GM23338 (cell line): ENCODE data around the gene SORCS2. TPM values are rescaled to one million over a fixed set of nuclear protein-coding genes. Genes with fewer than 3 reads are reported as not detected.

Experiments
- ATAC-seq: fragments of 200-7000 bp; cut with Tn5 transposase; 3 replicates; pipeline ENCODE4 v1.9.1; 2020
- DNase-seq: peaks from one replicate; pipeline ENCODE4 v3.0.0-alpha.2; 2015; ENCODE audit warnings: low spot score
- H2AFZ ChIP-seq: fragments of 200-600 bp; sonication (generic); 2 replicates; pipeline ENCODE4 v1.8.0; 2016; ENCODE audit warnings: antibody characterized with exemption, mild to moderate bottlenecking, moderate library complexity
- H3F3A ChIP-seq: fragments of 200-600 bp; sonication (generic); replicated peaks from 2 replicates; pipeline ENCODE4 v1.8.0; 2017; ENCODE audit warnings: antibody characterized with exemption, mixed run types, low read depth
- H3K27ac ChIP-seq: fragments of 200-600 bp; sonication (generic); 2 replicates; pipeline ENCODE4 v1.6.1; 2016; ENCODE audit warnings: low read depth
- H3K27me3 ChIP-seq: fragments of 200-600 bp; sonication (generic); 2 replicates; pipeline ENCODE4 v1.8.0; 2016; ENCODE audit warnings: mild to moderate bottlenecking, mixed run types, moderate library complexity; ENCODE audit not compliant: insufficient read depth
- H3K36me3 ChIP-seq: fragments of 200-600 bp; sonication (generic); 2 replicates; pipeline ENCODE4 v1.8.0; 2016; ENCODE audit warnings: mild to moderate bottlenecking; ENCODE audit not compliant: insufficient read depth
- H3K4me1 ChIP-seq: fragments of 200-600 bp; sonication (generic); 2 replicates; pipeline ENCODE4 v1.8.0; 2016; ENCODE audit warnings: mild to moderate bottlenecking, moderate library complexity; ENCODE audit not compliant: insufficient read depth
- H3K4me2 ChIP-seq: fragments of 200-600 bp; sonication (generic); 2 replicates; pipeline ENCODE4 v1.7.1; 2017; ENCODE audit warnings: mixed run types
- H3K4me3 ChIP-seq: fragments of 200-600 bp; sonication (generic); 2 replicates; pipeline ENCODE4 v1.6.1; 2016; ENCODE audit warnings: mixed run types
- H3K79me2 ChIP-seq: fragments of 200-600 bp; sonication (generic); replicated peaks from 2 replicates; pipeline ENCODE4 v1.8.0; 2017; ENCODE audit warnings: mild to moderate bottlenecking; ENCODE audit not compliant: insufficient read depth
- H3K9me2 ChIP-seq: fragments of 200-600 bp; sonication (generic); 2 replicates; pipeline ENCODE4 v1.8.0; 2017; ENCODE audit not compliant: insufficient read depth
- H4K20me1 ChIP-seq: fragments of 200-600 bp; sonication (generic); replicated peaks from 2 replicates; pipeline ENCODE4 v1.8.0; 2017; ENCODE audit warnings: mild to moderate bottlenecking; ENCODE audit not compliant: insufficient read depth
- H3K27ac Mint-ChIP-seq: 2 replicates; pipeline ENCODE4 v1.8.0; 2020; ENCODE audit warnings: inconsistent platforms, mild to moderate bottlenecking, moderate library complexity, mixed read lengths
- H3K27me3 Mint-ChIP-seq: 3 replicates; pipeline ENCODE4 v1.8.0; 2022; ENCODE audit warnings: low read depth, mild to moderate bottlenecking, moderate library complexity, mixed read lengths, inconsistent platforms; ENCODE audit not compliant: insufficient read depth, poor library complexity
- H3K36me3 Mint-ChIP-seq: 3 replicates; pipeline ENCODE4 v1.8.0; 2021; ENCODE audit warnings: low read depth, mild to moderate bottlenecking, inconsistent platforms, moderate library complexity, mixed read lengths
- H3K4me1 Mint-ChIP-seq: 3 replicates; pipeline ENCODE4 v1.8.0; 2020; ENCODE audit warnings: mild to moderate bottlenecking, inconsistent platforms, mixed read lengths
- H3K4me3 Mint-ChIP-seq: 3 replicates; pipeline ENCODE4 v1.8.0; 2021; ENCODE audit warnings: moderate library complexity, mild to moderate bottlenecking, inconsistent platforms, mixed read lengths
- H3K9me3 Mint-ChIP-seq: 3 replicates; pipeline ENCODE4 v1.8.0; 2020; ENCODE audit warnings: moderate library complexity, mild to moderate bottlenecking, inconsistent platforms, mixed read lengths
- CREB1 ChIP-seq: fragments of 250-450 bp; sonication (Bioruptor Pico); IDR thresholded peaks from 2 replicates; pipeline ENCODE4 v1.5.0; 2020; ENCODE audit warnings: low read depth, mild to moderate bottlenecking, moderate library complexity
- CTCF ChIP-seq, 2 experiments: fragments of 200-600 bp in 1 of 2; sonication (generic) in 1 of 2; conservative IDR thresholded peaks; 2 replicates each; pipeline versions ENCODE4 v1.5.1 to v1.6.1; 2016 to 2017; ENCODE audit warnings: antibody characterized with exemption in 2 of 2, low read depth in 2 of 2, mild to moderate bottlenecking in 2 of 2, moderate library complexity in 1 of 2
- ETS1 ChIP-seq: IDR thresholded peaks from 2 replicates; pipeline ENCODE4 v1.6.1; 2016; ENCODE audit warnings: antibody characterized with exemption
- EZH2 ChIP-seq: fragments of 200-600 bp; sonication (generic); IDR thresholded peaks from one replicate; pipeline ENCODE4 v1.8.0; 2017; ENCODE audit warnings: antibody characterized with exemption, mild to moderate bottlenecking, low read depth; ENCODE audit not compliant: unreplicated experiment
- EZH2phosphoT487 ChIP-seq: fragments of 200-600 bp; sonication (generic); IDR thresholded peaks from one replicate; pipeline ENCODE4 v1.8.1; 2018; ENCODE audit warnings: antibody characterized with exemption; ENCODE audit not compliant: unreplicated experiment
- JUNB ChIP-seq: IDR thresholded peaks from one replicate; pipeline ENCODE4 v1.6.1; 2016; ENCODE audit warnings: antibody characterized with exemption; ENCODE audit not compliant: unreplicated experiment
- NANOG ChIP-seq: IDR thresholded peaks from 2 replicates; pipeline ENCODE4 v1.6.1; 2016; ENCODE audit warnings: antibody characterized with exemption, borderline replicate concordance
- POLR2AphosphoS5 ChIP-seq: IDR thresholded peaks from 2 replicates; pipeline ENCODE4 v1.6.1; 2016; ENCODE audit warnings: antibody characterized with exemption, low read depth
- STAT1 ChIP-seq: IDR thresholded peaks from one replicate; pipeline ENCODE4 v1.6.1; 2016; ENCODE audit warnings: antibody characterized with exemption; ENCODE audit not compliant: unreplicated experiment
- ZNF114 ChIP-seq: fragments of 250-450 bp; sonication (Bioruptor Pico); IDR thresholded peaks from 2 replicates; pipeline ENCODE4 v1.5.0; 2020; ENCODE audit warnings: mild to moderate bottlenecking, moderate library complexity
- ZNF331 ChIP-seq: fragments of 250-450 bp; sonication (Bioruptor Pico); IDR thresholded peaks from 2 replicates; pipeline ENCODE4 v1.5.0; 2020; ENCODE audit warnings: low read depth, mild to moderate bottlenecking, moderate library complexity
- ZNF462 ChIP-seq: fragments of 250-450 bp; sonication (Bioruptor Pico); IDR thresholded peaks from 2 replicates; pipeline ENCODE4 v1.5.0; 2020; ENCODE audit warnings: mild to moderate bottlenecking, moderate library complexity
- polyA plus RNA-seq: library from polyadenylated mRNA; unstranded; fragments of >200 nt; fragmentation: Nextera tagmentation; extraction: Ambion mirVana; gene quantifications from 2 replicates; pipeline ENCODE4 v1.2.1, GENCODE V29; 2016
- total RNA-seq: library from RNA; depleted of rRNA; stranded (reverse); fragments of >200 nt; shearing (Covaris generic); gene quantifications from 2 replicates; pipeline ENCODE4 v1.2.3, GENCODE V29; 2014
- TF ChIP-seq, protein P1 (sequence below): IDR thresholded peaks from one replicate; pipeline ENCODE4 v1.6.1; 2018; ENCODE audit warnings: antibody characterized with exemption; ENCODE audit not compliant: unreplicated experiment

SORCS2 gene
- total and polyA plus RNA-seq, 2 experiments from 2014 or later: 0.47 to 2.4 TPM

- no peaks in the 10 kb centered on the region for H3K9me2 ChIP-seq
These were observed 515.9 kb downstream of the SORCS2 start for GRCh38 chr4:7708238-7708637.

More at GRCh38 chr4:7708238-7708637, 515.9 kb downstream of the SORCS2 start:
- no peak overlapping the region for H3K27ac ChIP-seq
- H3K36me3 Mint-ChIP-seq: no peaks in the 10 kb centered on the region
- no peaks in the 10 kb centered on the region for H4K20me1 ChIP-seq
- H3K27me3 Mint-ChIP-seq: no peaks in the 10 kb centered on the region
- H3K4me1 ChIP-seq: no peaks in the 10 kb centered on the region
- H3K4me2 ChIP-seq: no peak overlapping the region
- no peak overlapping the region for H3K27ac Mint-ChIP-seq
- no peaks in the 10 kb centered on the region for H3K79me2 ChIP-seq
- H3F3A ChIP-seq: no peaks in the 10 kb centered on the region
- no peaks in the 10 kb centered on the region for H3K27me3 ChIP-seq
- no peak overlapping the region for H2AFZ ChIP-seq
- H3K4me3 Mint-ChIP-seq: no peak overlapping the region
- H3K9me3 Mint-ChIP-seq: no peaks in the 10 kb centered on the region
- no peak overlapping the region for H3K4me3 ChIP-seq
- no peak for TF ChIP-seq STAT1
- TF ChIP-seq ZNF462 (CRISPR knock-in tag): no peak
- TF ChIP-seq ETS1: no peak
- TF ChIP-seq CREB1: no peak
- no peak for TF ChIP-seq ZNF331 (CRISPR knock-in tag)
- no peak for TF ChIP-seq ZNF114 (CRISPR knock-in tag)
- no peak for TF ChIP-seq POLR2AphosphoS5
- TF ChIP-seq EZH2phosphoT487: no peak
- no peak for TF ChIP-seq CTCF (conservative IDR thresholded peaks at IDR 0.05; ENCODE audit: low read depth in 2 of 2)
- TF ChIP-seq, protein P1, sequence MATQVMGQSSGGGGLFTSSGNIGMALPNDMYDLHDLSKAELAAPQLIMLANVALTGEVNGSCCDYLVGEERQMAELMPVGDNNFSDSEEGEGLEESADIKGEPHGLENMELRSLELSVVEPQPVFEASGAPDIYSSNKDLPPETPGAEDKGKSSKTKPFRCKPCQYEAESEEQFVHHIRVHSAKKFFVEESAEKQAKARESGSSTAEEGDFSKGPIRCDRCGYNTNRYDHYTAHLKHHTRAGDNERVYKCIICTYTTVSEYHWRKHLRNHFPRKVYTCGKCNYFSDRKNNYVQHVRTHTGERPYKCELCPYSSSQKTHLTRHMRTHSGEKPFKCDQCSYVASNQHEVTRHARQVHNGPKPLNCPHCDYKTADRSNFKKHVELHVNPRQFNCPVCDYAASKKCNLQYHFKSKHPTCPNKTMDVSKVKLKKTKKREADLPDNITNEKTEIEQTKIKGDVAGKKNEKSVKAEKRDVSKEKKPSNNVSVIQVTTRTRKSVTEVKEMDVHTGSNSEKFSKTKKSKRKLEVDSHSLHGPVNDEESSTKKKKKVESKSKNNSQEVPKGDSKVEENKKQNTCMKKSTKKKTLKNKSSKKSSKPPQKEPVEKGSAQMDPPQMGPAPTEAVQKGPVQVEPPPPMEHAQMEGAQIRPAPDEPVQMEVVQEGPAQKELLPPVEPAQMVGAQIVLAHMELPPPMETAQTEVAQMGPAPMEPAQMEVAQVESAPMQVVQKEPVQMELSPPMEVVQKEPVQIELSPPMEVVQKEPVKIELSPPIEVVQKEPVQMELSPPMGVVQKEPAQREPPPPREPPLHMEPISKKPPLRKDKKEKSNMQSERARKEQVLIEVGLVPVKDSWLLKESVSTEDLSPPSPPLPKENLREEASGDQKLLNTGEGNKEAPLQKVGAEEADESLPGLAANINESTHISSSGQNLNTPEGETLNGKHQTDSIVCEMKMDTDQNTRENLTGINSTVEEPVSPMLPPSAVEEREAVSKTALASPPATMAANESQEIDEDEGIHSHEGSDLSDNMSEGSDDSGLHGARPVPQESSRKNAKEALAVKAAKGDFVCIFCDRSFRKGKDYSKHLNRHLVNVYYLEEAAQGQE: no peak
- no peak for TF ChIP-seq EZH2
- TF ChIP-seq NANOG: no peak
- no peak for TF ChIP-seq JUNB
- no peaks in the 10 kb centered on the region for H3K36me3 ChIP-seq
- H3K4me1 Mint-ChIP-seq: no peaks in the 10 kb centered on the region; the same call in 1 of the 3 replicates
- DNase-seq: no peak
- no peak for ATAC-seq
